HG03066 (cell line): ENCODE data around the gene CAMSAP3.
"Not testable (repeated sequence)": the region's sequence is repeated elsewhere in the genome, so short reads cannot be mapped to it uniquely, and the experiment has no call there.

Experiments
- ATAC-seq: cut with Tn5 transposase; IDR thresholded peaks from one replicate; pipeline ENCODE4 v1.9.1; 2021; ENCODE audit warnings: low read depth; ENCODE audit not compliant: unreplicated experiment

Gene CAMSAP3

DNA sequence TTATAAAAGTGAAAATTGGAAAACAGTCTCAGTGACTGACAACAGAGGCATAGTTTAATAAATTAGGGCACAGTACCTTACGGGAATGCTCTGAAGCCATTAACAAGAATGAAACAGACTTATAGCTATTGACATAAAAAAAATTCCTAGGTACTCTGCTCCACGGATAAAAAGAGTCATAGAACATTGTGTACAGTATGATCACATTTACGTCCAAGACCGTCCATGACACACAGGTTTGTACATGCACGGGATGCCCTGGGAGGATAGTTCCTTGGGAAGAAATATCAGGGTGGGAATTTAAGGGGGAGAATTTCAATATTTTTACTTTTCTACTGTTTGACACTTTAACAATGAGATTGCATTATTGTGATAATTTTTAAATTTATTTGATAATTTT is 24.9 kb upstream of the CAMSAP3 start:
- ATAC-seq, result no peak

DNA sequence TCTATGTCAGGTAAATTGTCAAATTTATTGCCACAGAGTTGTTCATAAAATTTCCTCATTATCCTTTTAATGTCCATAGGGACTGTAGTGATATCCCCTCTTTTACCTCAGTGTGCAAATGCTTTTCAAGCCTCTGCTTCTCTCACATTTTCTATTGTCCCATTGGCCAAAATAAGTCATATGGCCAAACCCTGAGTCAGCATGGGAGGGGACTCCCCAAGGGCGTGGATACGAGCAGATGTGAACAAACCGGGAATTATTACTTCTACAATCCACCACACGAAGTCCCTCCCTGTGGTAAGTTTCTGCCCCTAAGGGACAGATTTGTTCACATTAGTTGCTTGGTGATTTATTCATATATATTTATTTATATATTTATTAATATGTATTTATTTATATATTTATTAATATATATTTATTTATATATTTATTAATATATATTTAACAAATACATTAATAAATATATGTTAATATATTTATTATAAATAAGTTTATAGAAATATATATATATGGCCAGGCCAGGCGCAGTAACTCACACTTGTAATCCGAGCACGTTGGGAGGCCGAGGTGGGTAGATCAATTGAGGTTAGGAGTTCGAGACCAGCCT is 20.1 kb upstream of the CAMSAP3 start:
- no peak for ATAC-seq

DNA sequence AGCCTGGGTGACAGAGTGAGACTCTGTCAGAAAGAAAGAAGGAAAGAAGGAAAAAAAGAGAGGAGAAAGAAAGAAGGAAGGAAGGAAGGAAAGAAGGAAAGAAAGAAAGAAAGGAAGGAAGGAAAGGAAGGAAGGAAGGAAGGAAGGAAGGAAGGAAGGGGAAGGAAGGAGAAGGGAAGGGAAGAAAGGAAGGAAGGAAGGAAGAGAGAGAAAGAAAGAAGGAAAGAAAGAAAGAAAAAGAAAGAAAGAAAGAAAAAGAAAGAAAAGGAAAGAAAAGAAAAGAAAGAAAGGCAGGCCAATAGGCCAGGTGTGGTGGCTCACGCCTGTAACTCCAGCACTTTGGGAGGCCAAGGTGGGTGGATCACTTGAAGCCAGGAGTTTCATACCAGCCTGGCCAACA is 18.2 kb upstream of the CAMSAP3 start:
- ATAC-seq, result not testable (repeated sequence)

DNA sequence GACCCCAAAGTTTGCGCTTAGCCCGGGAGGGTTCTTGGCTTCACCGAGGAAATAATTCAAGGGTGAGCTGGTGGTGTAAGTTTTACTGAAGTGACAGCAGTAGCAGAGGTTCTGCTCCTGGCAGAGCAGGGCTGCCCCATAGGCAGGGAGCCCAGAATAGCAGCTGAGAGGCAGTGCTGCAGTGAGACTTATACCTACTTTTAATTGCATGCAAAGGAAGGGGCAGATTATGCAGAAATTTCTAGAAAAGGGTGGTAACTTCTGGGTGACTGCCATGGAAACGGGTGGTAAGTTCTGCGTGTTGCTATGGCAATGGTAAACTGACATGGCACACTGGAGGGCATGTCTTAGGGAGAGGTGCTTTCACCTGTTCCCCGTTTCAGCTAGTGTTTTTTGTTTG is 17.5 kb upstream of the CAMSAP3 start:
- ATAC-seq, result no peak

DNA sequence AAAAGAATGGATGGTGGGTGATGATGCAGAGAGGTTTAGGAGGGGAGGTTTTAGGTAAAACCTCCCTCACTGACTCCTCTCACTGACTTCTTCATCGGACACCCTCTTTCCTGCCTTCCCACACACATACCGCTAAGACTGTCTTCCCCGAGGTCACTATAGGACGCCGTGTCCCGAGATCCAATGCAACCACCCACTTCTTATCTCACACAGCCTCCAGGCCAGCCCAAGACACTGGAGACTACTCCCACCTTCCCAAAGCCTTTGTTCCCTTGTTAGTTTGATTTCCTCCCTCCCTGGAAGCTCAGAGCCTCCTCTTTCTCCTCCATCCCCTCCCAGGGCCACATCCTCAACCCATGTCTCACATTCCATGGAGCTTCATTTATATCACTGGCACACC is 16.5 kb upstream of the CAMSAP3 start:
- no peak for ATAC-seq

DNA sequence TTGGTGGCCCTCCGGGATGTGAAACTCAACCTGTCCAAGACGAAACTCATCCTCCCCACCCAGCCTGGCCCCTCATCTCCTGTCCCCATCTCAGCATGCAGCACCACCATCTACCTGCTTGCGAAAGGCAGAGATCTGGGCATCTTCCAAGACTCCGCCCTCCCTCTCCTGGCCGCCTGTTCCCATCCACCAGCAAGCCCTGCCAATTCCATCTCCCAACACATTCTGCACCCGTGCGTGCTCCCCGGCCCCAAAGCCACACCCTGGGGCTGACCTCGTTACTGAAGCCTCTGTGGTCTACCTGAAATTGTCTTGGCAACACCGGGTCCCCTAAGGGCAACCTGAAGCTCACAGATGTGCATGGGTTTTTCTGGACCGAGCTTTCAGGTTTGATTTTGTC is 13.2 kb upstream of the CAMSAP3 start:
- ATAC-seq, result no peak

DNA sequence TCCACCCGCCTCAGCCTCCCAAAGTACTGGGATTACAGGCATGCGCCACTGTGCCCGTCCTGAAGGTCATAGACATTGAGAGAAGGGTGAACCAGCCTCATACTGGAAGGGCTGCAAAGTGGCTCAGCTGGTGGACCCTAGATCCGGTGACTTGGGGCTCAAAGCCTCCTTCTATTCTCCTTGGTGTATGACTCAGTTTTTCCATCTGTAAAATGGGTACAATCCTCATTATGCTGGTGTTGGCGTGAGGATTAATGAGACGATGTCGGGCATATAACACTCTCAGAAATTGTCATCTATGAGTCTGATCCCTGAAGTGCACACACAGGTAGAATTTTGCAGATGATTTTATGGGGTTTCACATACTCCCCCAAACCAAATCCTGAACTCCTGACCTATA is 5.8 kb upstream of the CAMSAP3 start:
- no peak for ATAC-seq

DNA sequence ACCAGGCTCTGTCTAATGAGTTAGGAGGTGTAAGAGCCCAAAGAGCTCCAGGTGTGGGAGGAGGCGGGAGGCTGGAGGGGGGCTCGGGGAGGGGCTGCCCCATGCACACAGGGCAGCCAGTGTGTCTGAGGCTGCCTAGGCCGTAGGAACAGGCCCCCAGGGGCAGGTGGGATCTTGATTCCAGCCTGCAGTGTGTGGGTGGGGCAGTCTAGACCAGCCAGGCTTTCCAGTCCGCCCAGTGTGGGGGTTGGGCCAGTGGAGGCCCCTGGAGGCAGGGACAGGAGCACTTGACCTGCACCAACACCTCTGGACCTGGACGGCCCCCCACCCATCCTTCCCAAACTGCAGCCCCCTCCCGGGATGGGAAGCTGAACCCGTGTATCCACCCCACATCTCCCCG is 5.4 kb upstream of the CAMSAP3 start:
- no peak for ATAC-seq

DNA sequence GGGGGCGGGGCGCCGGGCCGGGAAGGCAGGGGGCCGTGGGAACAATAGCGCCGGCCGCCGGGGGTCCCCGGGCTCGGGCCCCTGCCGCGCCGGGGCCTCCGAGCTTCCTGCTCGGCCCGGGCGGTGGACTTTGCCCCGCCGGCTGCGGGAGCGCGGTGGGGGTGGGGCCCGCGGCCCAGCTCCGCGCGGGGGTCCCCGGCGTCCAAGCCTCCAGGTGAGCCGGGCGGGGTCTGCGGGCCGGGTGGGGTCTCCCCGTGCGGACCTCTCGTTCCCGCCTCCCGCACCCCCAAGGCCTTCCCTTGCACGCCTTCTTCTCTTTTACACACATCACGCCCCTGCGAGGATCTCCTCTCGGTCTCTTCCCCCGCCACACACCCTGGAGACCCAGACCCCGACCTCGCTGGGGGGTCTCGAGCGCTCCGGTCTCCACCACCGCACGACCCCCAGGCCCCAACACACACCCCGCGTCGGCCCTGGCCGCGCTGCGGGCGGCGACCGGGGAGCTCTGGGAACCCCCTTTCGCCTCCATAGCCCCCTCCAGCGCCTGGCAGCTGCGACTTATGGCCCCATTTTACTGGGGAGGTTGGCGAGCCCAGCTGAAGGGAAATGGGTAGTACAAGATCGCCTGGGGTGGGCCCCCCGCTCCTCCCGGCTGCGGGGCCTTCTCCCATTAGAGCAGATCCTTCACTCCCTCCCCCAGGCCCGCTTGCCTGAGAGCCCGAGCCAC is 711 bp downstream of the CAMSAP3 start:
- peak; percentile 35 for ATAC-seq

DNA sequence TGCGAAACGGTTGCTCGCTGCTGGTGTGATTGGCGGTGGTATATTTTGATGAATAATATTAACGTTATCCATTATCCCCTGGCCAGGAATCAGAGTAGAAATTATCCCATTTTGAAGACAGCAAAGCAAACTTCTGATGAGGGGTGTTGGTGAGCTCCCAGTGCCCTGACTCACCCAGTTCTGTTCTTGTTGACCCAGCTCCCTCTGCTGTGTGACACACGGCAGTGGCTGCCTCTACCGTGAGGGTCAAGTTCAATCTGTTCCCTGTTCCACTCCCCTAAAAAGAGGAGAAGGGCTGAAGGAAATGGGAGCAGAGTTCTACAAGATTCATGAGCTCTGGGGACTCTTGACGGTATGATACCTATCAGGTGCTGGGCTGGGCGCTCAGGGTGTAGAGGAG is 2.0 kb downstream of the CAMSAP3 start:
- ATAC-seq, result no peak

DNA sequence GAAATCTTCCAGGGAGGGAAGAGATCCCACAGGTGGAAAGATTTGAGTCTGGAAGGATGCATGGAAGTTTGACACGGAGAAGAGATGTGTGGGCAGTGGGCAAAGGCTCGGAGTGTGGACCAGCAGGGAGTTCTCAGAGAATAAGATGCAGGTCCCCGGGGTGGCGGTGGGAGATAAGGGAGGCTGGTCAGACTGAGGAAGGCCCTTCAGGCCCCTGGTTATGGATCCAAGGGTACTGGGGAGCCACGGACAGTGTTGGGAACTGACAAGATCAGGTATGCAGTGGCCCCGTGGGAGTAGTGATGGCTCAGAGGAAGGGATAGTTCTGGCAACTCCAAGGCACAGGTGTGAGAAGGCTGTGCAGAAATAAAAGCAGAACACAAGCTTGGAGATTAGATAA is 2.5 kb downstream of the CAMSAP3 start:
- no peak for ATAC-seq

DNA sequence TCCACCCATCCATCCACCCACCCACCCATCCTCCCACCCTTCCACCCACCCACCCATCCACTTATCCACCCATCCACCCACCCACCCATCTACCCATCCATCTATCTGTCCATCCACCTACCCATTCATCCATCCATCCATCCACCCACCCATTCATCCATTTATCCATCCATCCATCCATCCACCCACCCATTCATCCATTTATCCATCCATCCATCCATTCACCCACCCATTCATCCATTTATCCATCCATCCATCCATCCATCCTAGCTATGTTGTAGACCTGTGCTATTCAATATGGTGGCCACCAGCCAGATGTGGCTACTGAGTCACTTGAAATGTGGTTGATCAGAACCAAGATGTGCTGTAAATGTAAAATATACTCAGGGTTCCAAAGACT is 5.1 kb downstream of the CAMSAP3 start:
- ATAC-seq, result no peak

DNA sequence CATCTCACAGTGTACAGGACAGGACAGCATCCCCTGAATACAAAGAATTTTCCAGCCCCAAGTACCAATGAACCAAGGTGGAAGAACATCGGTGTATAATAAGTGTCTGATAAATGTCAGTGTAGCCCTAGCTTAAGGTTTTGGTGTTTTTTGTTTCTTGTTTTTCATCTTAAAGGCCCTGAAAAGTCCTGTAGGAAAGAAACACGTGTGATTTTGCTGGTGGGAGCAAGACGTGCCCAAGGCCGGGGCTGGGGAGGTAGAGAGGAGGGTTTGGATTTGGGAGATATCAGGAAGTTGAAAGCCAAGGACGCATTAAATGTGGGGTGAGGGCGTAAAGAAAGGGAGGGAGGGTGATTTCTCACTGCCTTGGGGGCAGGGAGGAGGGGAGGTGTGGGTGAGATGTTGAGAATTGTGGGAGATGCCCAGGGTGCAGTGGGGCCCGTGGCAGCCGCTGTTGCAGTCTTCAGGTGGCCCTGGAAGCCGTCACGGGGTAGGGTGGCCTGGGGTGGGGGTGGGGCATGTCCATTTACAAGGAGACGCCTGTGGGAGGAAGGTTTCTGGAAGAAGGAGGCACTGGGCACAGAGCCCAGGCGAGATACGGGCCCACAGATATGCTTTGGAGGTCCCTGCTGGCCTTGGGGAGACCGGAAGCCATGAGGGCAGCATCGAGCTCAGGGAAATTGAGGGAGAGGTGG is 6.7 kb downstream of the CAMSAP3 start:
- no peak for ATAC-seq

DNA sequence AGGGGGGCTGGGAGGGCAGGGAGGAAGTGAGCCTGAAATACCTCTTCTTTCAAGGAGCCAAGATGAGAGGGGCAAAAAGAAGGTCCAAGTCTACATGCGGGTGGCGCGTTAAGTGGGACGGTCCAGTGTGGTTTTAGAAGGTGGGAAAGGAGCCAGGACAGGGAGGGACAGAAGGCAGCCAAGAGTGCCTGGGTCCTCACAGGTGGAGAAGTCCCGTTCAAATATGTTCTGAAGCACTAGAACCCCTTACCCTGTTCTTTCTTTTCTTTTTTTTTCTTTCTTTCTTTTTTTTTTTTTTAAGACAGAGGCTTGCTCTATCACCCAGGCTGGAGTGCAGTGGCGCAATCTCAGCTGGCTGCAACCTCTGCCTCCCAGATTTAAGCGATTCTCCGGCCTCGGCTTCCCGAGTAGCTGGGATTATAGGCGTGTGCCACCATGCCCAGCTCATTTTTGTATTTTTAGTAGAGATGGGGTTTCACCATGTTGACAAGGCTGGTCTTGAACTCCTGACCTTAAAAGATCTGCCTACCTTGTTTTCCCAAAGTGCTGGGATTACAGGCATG is 7.4 kb downstream of the CAMSAP3 start:
- ATAC-seq, result no peak

DNA sequence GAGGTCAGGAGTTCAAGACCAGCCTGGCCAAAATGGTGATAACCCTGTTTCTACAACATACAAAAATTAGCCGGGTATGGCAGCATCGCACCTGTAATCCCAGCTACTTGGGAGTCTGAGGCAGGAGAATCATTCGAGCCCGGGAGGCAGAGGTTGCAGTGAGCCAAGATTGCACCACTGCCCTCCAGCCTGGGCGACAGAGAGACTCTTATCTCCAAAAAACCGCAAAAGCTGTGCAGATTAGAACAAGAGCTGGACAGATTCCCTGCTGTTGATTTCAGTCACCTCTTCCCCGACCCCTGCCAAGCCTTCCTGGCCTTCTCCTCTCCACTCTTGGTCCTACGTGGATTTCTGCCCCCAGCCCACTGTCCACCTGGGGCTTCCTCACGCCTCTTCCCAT is 8.3 kb downstream of the CAMSAP3 start:
- no peak for ATAC-seq

DNA sequence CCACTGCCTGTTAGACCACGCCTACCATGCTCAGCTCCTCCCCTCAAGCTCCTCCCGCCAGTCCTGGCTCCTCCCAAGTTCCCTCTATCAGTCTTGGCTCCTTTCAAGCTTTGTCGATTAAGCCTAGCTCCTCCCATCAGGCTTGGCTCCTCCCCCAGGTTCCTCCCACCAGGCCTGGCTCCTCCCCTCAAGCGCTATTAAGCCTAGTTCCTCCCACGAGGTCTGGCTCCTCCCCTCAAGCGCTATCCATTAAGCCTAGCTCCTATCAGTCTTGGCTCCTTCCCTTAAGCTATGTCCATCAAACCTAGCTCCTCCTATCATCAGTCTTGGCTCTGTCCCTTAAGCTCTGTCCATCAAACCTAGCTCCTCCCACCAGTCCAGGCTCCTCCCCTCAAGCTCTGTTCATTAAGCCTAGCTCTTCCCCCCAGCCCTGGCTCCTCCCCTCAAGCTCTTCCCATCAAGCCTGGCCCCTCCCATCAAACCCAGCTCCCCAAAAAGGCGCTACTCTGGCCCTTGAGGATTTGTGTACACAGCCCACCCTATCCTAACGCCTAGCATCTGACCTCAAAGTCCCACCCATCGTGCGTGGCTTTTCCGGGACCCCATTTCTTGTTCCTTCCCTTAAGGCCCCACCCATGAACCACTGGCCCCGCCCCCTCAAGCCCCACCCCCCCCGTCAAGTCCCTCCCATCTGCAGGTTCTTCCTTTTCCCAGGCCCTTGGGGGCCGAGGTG is 10.0 kb downstream of the CAMSAP3 start:
- ATAC-seq, result no peak

DNA sequence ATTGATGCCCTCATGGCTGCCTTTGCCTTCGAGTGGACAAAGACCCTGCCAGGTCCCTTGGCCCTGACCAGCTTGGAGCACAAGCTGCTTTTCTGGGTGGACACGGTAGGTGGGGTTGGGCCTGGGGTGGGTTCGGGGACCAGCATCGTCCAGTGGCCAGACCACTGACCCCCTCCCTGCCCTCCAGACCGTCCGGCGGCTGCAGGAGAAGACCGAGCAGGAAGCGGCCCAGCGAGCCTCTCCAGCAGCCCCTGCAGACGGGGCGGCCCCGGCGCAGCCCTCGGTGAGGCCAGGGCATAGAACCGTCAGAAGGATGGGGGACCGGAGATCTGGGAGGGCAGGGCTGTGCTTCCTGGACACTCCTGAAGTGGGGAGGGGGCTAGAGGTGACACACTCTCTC is 10.6 kb downstream of the CAMSAP3 start:
- no peak for ATAC-seq

DNA sequence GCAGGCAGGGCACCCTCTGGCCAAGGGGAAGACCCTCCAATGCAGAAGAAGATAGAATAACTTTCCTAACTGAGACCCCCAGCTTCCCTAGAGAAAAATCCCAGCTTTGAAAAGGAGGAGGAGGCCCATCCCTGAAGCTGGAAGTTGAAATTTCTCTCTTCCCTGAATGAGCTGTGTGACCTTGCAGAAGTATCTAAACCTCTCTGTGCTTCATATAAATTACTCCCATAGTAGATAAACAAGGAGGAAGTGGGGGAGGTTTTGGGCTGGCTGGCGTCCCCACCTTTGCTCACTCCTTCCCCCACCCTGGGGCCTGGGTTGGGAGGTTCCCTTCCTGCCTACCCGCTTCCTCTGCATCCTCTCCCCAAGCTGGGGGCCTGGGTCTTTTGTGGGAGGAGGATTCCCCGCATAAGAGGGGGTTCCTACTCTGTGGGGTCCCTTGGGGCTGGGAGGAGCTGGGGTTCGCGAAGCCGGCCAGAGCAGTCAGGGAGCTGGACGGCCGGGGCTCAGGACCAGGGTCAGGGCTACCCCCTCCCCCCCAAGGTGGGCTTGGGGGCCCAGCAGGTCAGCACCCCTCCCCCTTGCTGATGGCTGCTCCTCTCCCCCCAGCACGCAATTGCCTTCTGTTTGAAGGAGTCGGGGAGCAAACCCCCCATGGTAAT is 11.7 kb downstream of the CAMSAP3 start:
- ATAC-seq, result no peak

DNA sequence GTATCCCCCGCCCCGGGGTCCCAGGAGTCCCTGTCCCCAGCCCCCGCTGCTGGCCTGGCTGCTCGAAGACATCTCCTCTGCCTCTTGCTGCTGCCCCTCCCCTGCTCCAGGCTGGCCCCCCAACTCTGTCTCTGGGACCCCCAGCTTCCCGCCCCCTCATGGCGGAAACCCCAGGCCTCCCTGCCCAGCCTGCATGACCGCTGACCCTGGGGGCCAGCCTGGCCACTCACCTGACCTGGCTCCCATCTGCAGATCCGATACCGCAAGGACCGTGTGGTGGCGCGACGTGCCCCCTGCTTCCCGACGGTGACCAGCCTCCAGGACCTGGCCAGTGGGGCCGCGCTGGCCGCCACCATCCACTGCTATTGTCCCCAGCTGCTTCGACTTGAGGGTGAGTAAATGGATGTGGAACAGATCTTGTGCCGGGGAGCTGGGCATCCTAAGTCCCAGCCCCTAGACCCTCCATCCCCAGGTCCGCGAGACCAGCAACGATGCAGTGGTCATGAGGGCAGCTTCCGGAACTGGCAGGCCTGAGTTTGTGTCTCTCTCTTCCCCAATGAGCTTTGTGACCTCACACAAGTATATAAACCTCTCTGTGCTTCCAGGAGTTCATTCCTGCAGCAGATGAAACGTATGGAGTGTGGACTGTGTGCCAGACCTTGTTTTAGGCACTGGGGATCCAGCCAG is 12.4 kb downstream of the CAMSAP3 start:
- no peak for ATAC-seq
